Endothelial cell of umbilical vein (primary cell): Measurements from ENCODE around the gene PRC1. TPM values are rescaled to one million over a fixed set of nuclear protein-coding genes. Genes with fewer than 3 reads are reported as not detected.

ENCODE experiments used
- BruUV-seq: library from RNA; stranded (reverse); fragments of 400-500 nt; replicated peaks from 2 replicates; lab custom pipeline; 2021; lab: Mats Ljungman, UMichigan
- CTCF ChIA-PET: fragments of 300-600, 350-600 bp; sonication (Branson Sonifier 250); formaldehyde crosslinking; loops from one replicate; lab custom pipeline; 2021; ENCODE audit warnings: antibody characterized with exemption, inconsistent platforms; lab: Charles Lee
- POLR2A ChIA-PET: fragments of 300-600, 350-600 bp; sonication (Branson Sonifier 250); formaldehyde crosslinking; loops from one replicate; lab custom pipeline; 2021; ENCODE audit warnings: antibody characterized with exemption, inconsistent platforms; lab: Charles Lee
- DNase-seq: peaks from one replicate; pipeline ENCODE4 v3.0.0-alpha.2; 2011; ENCODE audit warnings: low read depth, low spot score
- FAIRE-seq: peaks from 2 replicates; lab custom pipeline; 2011; peaks lifted over from hg19 to GRCh38; lab: Jason Lieb, UNC
- H2AFZ ChIP-seq: 2 replicates; pipeline ENCODE4 v1.6.0; 2012; ENCODE audit warnings: low read depth, low read length, control low read depth, inconsistent platforms
- H3K27ac ChIP-seq: 2 replicates; pipeline ENCODE4 v1.5.1; 2011; ENCODE audit warnings: low read depth, mild to moderate bottlenecking, control low read depth, low read length, moderate library complexity; ENCODE audit not compliant: insufficient read depth
- H3K27me3 ChIP-seq, 2 experiments: 2 replicates each; pipeline versions ENCODE4 v1.6.0 to v1.6.1; 2011; ENCODE audit warnings: low read length in 2 of 2, mixed read lengths in 1 of 2; ENCODE audit not compliant: control insufficient read depth in 2 of 2, insufficient read depth in 2 of 2
- H3K36me3 ChIP-seq, 2 experiments: 2 replicates in 1 of 2; 3 replicates in 1 of 2; pipeline ENCODE4 v1.5.1; 2011; ENCODE audit warnings: low read length in 2 of 2, mild to moderate bottlenecking in 1 of 2, moderate library complexity in 1 of 2; ENCODE audit not compliant: control insufficient read depth in 2 of 2, insufficient read depth in 2 of 2; ENCODE audit errors: extremely low read depth in 1 of 2
- H3K4me1 ChIP-seq: 3 replicates; pipeline ENCODE4 v1.5.1; 2011; ENCODE audit warnings: mild to moderate bottlenecking, low read length; ENCODE audit not compliant: control insufficient read depth, insufficient read depth; ENCODE audit errors: extremely low read depth
- H3K4me2 ChIP-seq: 2 replicates; pipeline ENCODE4 v1.6.1; 2011; ENCODE audit warnings: low read length, control low read depth, mixed read lengths; ENCODE audit not compliant: insufficient read depth
- H3K4me3 ChIP-seq, 3 experiments: fragments of 200-600 bp in 1 of 3; sonication (generic), shearing (Covaris generic) in 1 of 3; replicated peaks in 1 of 3; 2 replicates each; pipeline ENCODE4 v1.5.1; 2011 to 2016; ENCODE audit warnings: control low read depth in 3 of 3, low read length in 3 of 3, mild to moderate bottlenecking in 2 of 3, inconsistent platforms in 1 of 3, low read depth in 1 of 3, moderate library complexity in 1 of 3; ENCODE audit not compliant: insufficient read depth in 1 of 3
- H3K79me2 ChIP-seq: 2 replicates; pipeline ENCODE4 v1.6.0; 2012; ENCODE audit warnings: low read length, inconsistent platforms; ENCODE audit not compliant: control insufficient read depth, insufficient read depth
- H3K9ac ChIP-seq: replicated peaks from 2 replicates; pipeline ENCODE3; 2011; ENCODE audit warnings: low read length, control low read depth; ENCODE audit not compliant: insufficient read depth; ENCODE audit errors: extremely low read depth
- H3K9me1 ChIP-seq: replicated peaks from 3 replicates; pipeline ENCODE4 v1.6.0; 2011; ENCODE audit warnings: mild to moderate bottlenecking, low read length; ENCODE audit not compliant: control insufficient read depth, insufficient read depth; ENCODE audit errors: extremely low read depth
- H3K9me3 ChIP-seq: replicated peaks from 2 replicates; pipeline ENCODE4 v1.5.1; 2012; ENCODE audit warnings: low read length, inconsistent platforms; ENCODE audit not compliant: control insufficient read depth, insufficient read depth
- H4K20me1 ChIP-seq: replicated peaks from 2 replicates; pipeline ENCODE3; 2011; ENCODE audit warnings: mild to moderate bottlenecking, low read length; ENCODE audit not compliant: control insufficient read depth, insufficient read depth; ENCODE audit errors: extremely low read depth
- EZH2 ChIP-seq: IDR thresholded peaks from 2 replicates; pipeline ENCODE4 v1.6.1; 2012; ENCODE audit warnings: borderline replicate concordance, low read depth, mild to moderate bottlenecking, moderate library complexity, low read length, inconsistent platforms; ENCODE audit not compliant: severe bottlenecking
- FOS ChIP-seq: IDR thresholded peaks from 2 replicates; pipeline ENCODE4 v1.6.1; 2011; ENCODE audit warnings: mild to moderate bottlenecking, low read length, moderate library complexity, borderline replicate concordance; ENCODE audit not compliant: insufficient read depth
- GATA2 ChIP-seq: IDR thresholded peaks from 2 replicates; pipeline ENCODE4 v1.7.0; 2011; ENCODE audit warnings: low read depth, mild to moderate bottlenecking, moderate library complexity, mixed read lengths, low read length; ENCODE audit not compliant: insufficient read length, insufficient read depth
- JUN ChIP-seq: IDR thresholded peaks from 2 replicates; pipeline ENCODE4 v1.6.1; 2011; ENCODE audit warnings: borderline replicate concordance, low read depth; ENCODE audit not compliant: insufficient read length, insufficient read depth
- MYC ChIP-seq: IDR thresholded peaks from one replicate; pipeline ENCODE4 v1.6.1; 2011; ENCODE audit warnings: mild to moderate bottlenecking, low read depth, low read length
- POLR2A ChIP-seq: IDR thresholded peaks from 2 replicates; pipeline ENCODE4 v1.6.1; 2012; ENCODE audit warnings: low read depth, mild to moderate bottlenecking, control low read depth, low read length
- POLR2AphosphoS5 ChIP-seq: IDR thresholded peaks from 2 replicates; pipeline ENCODE4 v1.6.1; 2012; ENCODE audit warnings: low read depth, mild to moderate bottlenecking, control low read depth, low read length, moderate library complexity; ENCODE audit not compliant: insufficient read depth
- dilution Hi-C: fragments of 300-500 bp; cut with MboI; formaldehyde crosslinking; loops from one replicate; pipeline ENCODE4 v1.15.0; 2019; ENCODE audit warnings: low sequenced_read_pairs; ENCODE audit not compliant: extremely low pct_ligation_motif_present
- intact Hi-C: fragments of 100-400 bp; cut with micrococcal nuclease; formaldehyde crosslinking; loops from one replicate; pipeline ENCODE4 v1.10.0; 2022
- polyA plus RNA-seq, 4 experiments: library from polyadenylated mRNA; depleted of rRNA in 3 of 4; stranded (reverse) in 3 of 4; unstranded in 1 of 4; fragments of >200 nt; gene quantifications; 2 replicates each; pipeline versions ENCODE4 v1.2.1 to v1.2.3, GENCODE V29; 2011 to 2012; ENCODE audit warnings: missing spikeins in 1 of 4
- total RNA-seq: library from RNA; stranded (reverse); gene quantifications from 2 replicates; pipeline ENCODE4 v1.2.3, GENCODE V29; 2021
- TF ChIP-seq, protein P1 (sequence below): IDR thresholded peaks from 2 replicates; pipeline ENCODE4 v1.6.1; 2011; ENCODE audit not compliant: insufficient read depth, insufficient read length
- TF ChIP-seq, protein P2 (sequence below), 2 donors: IDR thresholded peaks; 1 replicate in 1 of 2; 2 replicates in 1 of 2; pipeline ENCODE4 v1.5.1; 2011; ENCODE audit warnings: low read length in 2 of 2, mild to moderate bottlenecking in 2 of 2, moderate library complexity in 2 of 2, control low read depth in 1 of 2, inconsistent platforms in 1 of 2, low read depth in 1 of 2; ENCODE audit not compliant: insufficient read depth in 1 of 2; ENCODE audit errors: extremely low read depth in 1 of 2

Gene PRC1
- total and polyA plus RNA-seq, 2 donors (not counting 3 experiments of a cell fraction or from before 2014, with no cell fraction given) = 171 to 280 TPM

DNA sequence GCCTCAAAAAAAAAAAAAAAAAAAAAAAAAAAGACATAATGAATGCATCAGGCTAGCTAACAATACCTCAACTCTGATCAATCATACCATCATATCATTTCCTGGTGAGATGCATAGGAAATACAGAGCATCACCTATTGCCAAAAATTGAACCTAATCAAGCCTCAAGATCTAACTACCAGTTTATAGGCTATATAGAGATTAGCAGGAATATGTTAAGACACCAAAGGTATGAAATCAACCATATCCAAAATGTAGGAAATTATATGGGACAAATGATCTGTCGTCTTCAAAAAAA, 28.4 kb upstream of the PRC1 start:
- TF ChIP-seq, protein P1, sequence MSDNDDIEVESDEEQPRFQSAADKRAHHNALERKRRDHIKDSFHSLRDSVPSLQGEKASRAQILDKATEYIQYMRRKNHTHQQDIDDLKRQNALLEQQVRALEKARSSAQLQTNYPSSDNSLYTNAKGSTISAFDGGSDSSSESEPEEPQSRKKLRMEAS = no peak
- TF ChIP-seq GATA2 = peak; percentile 10
- TF ChIP-seq POLR2A = no peak
- TF ChIP-seq EZH2 = no peak
- Histone ChIP-seq H3K27ac (no peak overlapping the region), H3K4me3 (peak overlapping the region; percentile 67 to 93 (median 70)), H3K9me1 (no peaks in the 10 kb centered on the region), H3K4me2 (peak overlapping the region; percentile 90), H3K4me1 (peaks cover 14% of the 10 kb centered on the region), H3K79me2 (peaks cover 29% of the 10 kb centered on the region), H2AFZ (peak overlapping the region; percentile 91), H3K9ac (peak overlapping the region; percentile 70), H4K20me1 (no peaks in the 10 kb centered on the region), H3K27me3 (no peaks in the 10 kb centered on the region), H3K36me3 (no peaks in the 10 kb centered on the region), H3K9me3 (no peaks in the 10 kb centered on the region)
- dilution Hi-C loops (no loop called here), intact Hi-C loops (loop anchor here (1.0 to 2.0 kb wide), 2 partner anchors 28 to 66 kb away; partner anchors contain the start of gene PRC1)
- CTCF ChIA-PET = interaction anchor here (1.5 to 3.2 kb wide), 4 partner anchors 11 to 249 kb away, joined by 10 to 17 read pairs (median 14); no protein-coding TSS in a partner anchor
- POLR2A ChIA-PET = no interaction called here
- no peak for DNase-seq
- FAIRE-seq = no peak
- BruUV-seq = TSS peak; percentile 68

DNA sequence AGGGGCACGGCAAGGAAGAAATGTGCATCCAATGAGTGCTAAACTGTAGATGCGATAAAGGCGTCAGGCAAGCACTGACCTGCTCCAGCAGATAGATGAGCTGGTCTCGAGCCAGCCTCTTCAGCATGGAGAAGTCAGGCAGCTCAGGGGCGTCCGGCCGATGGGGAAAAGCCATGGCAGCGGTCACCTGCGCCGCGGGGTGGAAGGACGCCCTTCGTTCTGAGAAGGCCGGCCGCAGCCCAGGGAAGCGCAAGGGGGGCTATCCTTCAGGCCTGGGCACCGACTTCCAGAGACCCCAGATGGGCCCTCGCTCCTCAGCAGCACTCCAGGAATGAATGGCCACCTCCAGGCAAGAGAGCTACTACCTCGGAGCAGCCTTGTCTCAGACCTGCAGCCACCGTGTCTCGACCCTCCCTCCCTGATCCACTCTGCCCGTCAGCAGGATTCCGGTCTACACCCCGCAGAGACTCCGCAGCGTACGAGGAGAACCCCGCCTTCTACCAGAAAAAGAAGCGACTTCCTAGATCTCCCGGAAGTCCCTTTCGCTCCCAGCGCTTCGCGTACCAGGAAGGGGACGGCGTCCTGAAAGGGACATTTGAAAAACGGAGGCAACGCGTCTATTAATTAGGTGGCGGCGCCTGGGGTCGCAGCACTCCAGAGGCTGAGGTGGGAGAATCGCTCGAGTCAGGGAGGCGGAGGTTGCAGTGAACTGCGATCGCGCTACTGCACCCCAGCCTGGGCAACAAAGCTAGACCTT, 27.9 kb upstream of the PRC1 start, which contains the start of gene VPS33B:
Gene VPS33B, minus strand, starts transcription at position 520 of the 757 bp plus-strand sequence. Its CDS starts 345 bp downstream, at position 175.
- ChIA-PET POLR2A (interaction anchor here (1.2 kb wide), 1 partner anchor 64 kb away, joined by 4 read pairs; no protein-coding TSS in a partner anchor), CTCF (interaction anchor here (1.0 to 3.2 kb wide), 6 partner anchors 11 to 250 kb away, joined by 3 to 17 read pairs (median 10); no protein-coding TSS in a partner anchor)
- TF ChIP-seq POLR2A (peak; percentile 52), GATA2 (no peak), MYC (no peak), FOS (no peak), JUN (no peak), POLR2AphosphoS5 (peak; percentile 56), EZH2 (no peak)
- TF ChIP-seq, protein P1 = no peak
- TF ChIP-seq, protein P2, sequence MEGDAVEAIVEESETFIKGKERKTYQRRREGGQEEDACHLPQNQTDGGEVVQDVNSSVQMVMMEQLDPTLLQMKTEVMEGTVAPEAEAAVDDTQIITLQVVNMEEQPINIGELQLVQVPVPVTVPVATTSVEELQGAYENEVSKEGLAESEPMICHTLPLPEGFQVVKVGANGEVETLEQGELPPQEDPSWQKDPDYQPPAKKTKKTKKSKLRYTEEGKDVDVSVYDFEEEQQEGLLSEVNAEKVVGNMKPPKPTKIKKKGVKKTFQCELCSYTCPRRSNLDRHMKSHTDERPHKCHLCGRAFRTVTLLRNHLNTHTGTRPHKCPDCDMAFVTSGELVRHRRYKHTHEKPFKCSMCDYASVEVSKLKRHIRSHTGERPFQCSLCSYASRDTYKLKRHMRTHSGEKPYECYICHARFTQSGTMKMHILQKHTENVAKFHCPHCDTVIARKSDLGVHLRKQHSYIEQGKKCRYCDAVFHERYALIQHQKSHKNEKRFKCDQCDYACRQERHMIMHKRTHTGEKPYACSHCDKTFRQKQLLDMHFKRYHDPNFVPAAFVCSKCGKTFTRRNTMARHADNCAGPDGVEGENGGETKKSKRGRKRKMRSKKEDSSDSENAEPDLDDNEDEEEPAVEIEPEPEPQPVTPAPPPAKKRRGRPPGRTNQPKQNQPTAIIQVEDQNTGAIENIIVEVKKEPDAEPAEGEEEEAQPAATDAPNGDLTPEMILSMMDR (IDR thresholded peaks at IDR 0.05; ENCODE audit: extremely low read depth in 1 of 2, insufficient read depth in 1 of 2, low read depth in 1 of 2, low read length in 2 of 2) = no peak
- Histone ChIP-seq H3K27me3 (no peaks in the 10 kb centered on the region), H3K36me3 (no peaks in the 10 kb centered on the region), H3K9me1 (no peaks in the 10 kb centered on the region), H3K27ac (peak within 1 kb of the TSS; percentile 14), H3K4me3 (peak within 1 kb of the TSS; percentile 67 to 93 (median 70)), H3K9me3 (no peaks in the 10 kb centered on the region), H3K9ac (peak within 1 kb of the TSS; percentile 70), H4K20me1 (no peaks in the 10 kb centered on the region), H3K4me1 (peaks cover 14% of the 10 kb centered on the region), H2AFZ (peak within 1 kb of the TSS; percentile 91), H3K79me2 (peaks cover 32% of the 10 kb centered on the region), H3K4me2 (peak within 1 kb of the TSS; percentile 90)
- FAIRE-seq (peak; percentile 96), DNase-seq (peak; percentile 85)
- intact Hi-C loops = loop anchor here (1.0 to 2.0 kb wide), 2 partner anchors 28 to 65 kb away; partner anchors contain the start of gene PRC1
- BruUV-seq = TSS peak; percentile 75
- dilution Hi-C loops = no loop called here
